NCI-H2196 (cell line): ENCODE results near the gene PTPRR.

Source experiments
- DNase-seq: peaks from one replicate; lab custom pipeline; 2025; ENCODE audit not compliant: unreplicated experiment; lab: John Stamatoyannopoulos, UW

PTPRR gene, protein sequence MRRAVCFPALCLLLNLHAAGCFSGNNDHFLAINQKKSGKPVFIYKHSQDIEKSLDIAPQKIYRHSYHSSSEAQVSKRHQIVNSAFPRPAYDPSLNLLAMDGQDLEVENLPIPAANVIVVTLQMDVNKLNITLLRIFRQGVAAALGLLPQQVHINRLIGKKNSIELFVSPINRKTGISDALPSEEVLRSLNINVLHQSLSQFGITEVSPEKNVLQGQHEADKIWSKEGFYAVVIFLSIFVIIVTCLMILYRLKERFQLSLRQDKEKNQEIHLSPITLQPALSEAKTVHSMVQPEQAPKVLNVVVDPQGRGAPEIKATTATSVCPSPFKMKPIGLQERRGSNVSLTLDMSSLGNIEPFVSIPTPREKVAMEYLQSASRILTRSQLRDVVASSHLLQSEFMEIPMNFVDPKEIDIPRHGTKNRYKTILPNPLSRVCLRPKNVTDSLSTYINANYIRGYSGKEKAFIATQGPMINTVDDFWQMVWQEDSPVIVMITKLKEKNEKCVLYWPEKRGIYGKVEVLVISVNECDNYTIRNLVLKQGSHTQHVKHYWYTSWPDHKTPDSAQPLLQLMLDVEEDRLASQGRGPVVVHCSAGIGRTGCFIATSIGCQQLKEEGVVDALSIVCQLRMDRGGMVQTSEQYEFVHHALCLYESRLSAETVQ

DNA sequence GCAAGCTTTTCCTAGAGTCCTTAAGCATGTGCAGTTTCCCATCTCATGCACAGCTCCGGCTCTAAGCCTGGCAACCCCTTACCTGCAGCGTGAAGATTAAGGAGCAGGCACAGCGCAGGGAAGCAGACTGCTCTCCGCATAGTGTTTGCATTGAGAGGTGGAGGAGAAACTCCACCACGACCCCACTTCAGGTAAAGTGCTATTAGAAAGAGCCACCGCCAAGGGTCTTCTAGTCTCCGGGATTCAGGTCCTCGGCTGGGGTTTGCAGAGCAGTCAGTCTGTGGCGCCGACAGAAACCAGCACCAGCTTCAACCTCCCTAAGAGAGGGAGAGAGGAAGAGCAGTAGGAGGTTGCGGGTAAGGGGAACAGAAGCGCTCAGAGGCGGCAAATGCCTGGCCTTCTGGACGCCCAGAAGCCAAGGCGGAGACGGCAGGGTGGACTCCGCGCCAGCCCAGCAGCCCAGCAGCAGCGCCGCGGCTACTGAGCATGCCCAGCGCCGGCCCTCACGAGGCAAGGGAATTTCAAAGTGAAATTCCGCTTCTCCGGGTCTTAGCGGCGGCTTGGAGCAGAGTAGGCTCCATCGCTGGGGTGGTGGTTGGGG, at the start of gene PTPRR:
PTPRR (minus strand) TSS at position 488 of the 601 bp plus-strand sequence; CDS start at position 140, 348 bp downstream.
- DNase-seq = no peak

DNA sequence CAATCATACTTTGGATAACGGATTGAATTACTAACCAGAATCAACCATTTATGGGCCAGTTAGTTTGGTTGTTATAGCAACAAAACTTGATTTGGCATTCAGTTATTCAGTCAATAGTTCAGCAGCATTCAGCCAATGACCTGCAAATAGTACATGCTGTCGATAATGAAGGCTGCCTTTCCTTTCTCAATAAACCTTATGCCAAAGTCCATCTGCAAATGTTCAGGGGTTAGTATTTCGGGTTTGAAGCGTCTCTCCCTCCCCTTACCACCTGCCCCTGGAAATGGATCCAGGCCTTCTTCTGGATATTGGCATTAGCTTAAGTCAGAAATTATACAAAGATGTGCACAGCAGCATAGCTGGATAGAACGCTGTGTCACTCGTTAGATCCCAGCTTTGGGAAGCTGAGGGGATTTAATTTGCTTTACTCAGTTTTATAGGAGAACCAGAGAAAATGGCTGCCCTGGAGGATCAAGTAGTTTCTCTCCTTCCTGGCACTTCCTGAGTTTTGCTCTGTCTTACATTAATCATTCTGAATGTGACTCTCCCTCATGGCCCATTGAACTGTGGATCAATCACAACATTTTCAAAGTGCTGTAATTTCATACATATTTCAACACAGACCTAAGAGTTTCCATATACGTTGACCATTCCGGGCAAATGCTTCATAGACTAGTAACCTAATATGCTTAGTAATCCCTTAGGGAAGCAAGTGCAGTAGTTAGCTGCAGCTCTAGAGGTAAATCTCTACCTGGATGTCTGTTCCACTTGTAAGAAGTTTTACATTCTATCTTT, 46.7 kb upstream of the PTPRR start:
- no peak for DNase-seq

DNA sequence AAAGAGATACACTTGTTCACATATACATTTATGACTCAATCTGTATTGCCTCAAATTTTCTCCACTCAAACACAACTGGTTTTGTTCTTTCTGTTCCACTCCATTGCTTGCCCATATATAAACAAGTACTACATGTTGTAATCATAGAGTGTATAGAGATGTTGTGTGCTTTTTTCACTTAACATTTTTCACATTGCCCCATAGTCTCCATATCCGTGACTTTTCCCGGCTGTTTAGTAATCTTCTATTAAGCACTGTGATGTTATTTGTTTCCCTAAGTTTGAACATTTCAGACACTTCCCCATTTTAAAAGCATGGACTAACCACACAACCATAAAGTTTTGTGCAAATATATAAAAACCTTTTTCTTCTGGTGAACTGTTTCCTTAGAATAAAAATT, 45.5 kb upstream of the PTPRR start:
- no peak for DNase-seq

DNA sequence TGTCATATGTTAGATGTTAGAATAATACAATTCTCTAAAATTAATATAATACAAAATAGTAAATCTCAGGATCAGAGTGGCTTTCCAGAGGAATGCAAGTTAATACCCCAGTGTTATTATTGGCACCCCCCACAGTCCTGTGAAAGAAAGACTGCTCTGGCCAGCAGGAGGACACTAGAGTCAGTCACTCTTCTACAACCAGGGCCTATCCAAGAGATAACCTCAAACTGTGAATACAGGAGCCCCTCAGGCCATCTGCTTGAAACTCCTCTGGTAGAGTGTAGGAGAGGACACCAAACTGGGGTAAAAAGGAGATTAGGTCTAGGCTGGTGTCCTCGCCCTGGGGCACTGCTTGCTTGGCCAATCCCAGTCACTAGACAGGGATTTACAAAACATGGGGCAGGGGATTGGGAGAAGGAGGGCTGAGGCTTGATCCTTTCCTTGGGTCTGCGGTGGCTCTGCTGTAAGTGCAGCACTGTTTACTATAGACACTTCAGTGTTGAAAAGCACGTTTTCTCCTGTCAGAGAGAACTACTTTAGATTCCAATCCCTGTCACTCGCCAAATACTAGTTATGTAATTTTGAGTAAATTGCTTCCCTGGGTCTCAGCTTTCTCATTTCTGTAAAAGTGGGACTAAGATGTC, 44.5 kb upstream of the PTPRR start:
- DNase-seq = no peak

DNA sequence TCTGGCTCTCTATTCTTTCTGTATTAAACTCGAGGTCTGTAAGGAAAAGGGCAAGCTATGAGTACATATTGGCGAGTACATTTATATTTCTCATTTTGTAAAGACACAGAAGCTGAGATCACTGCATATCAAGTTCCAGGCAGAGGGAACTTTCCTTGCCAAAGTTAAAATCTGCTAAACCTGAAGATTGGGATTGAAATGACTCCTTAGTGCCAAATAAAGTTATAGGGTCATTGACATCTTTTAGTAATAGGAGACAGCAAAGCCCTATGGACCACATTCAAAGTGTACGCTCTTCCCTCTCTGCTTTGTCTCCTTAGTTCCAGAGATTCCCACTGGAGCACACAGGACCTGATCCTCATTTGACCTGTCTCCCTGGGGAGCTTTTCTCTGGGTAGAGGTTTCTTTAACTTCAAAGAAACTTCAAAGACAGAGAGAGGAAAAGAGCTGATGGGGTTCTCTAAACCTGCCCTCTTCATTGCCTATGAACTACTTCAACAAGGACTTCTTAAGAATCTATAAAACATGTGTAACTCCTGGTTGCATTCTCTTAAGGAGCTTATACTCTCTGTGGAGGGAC, 42.6 kb upstream of the PTPRR start:
- no peak for DNase-seq

DNA sequence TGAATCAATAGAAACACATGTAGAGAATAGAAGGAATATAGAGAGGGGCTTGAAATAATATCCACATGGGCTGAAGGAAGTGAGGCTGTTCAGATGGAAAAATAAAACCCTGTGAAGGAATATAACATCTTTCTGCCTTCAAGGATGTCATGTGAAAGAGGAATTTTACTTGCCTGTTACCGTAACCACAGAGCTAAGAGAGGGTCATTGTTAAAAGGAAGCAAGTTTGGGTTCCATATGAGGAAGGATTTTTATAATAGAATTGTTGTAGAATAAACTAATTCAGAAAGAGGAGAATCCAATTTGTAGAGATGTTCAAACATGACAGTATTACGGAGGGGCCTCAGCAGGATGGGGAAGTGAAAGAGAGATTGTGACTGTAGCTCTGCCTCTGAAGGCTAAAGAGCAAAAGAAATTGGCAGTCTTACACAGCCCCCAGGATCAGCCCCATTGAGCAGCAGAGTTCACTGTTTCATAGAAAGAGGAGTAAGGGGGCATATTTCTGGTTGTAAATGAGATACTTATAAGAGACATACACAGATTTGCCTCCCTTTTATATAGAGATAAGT, 41.8 kb upstream of the PTPRR start:
- DNase-seq = no peak

DNA sequence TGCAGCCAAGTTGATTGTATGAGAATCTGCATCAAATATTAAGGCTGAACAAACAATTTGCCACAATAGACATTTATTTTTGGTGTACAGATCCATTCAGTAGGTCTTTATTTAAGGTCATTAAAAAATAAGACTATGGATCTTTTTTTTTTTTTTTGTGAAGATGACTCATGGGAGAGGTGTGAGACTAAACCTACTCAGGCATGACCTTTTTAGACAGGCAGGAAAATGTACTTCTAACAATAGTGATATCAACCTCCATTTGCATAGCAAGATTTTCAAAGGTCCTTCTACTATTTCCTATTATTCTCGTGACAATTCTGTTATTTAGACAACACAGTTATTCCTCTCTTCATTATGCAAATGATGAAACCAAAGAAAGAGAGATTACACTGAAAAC, 39.9 kb upstream of the PTPRR start:
- no peak for DNase-seq

DNA sequence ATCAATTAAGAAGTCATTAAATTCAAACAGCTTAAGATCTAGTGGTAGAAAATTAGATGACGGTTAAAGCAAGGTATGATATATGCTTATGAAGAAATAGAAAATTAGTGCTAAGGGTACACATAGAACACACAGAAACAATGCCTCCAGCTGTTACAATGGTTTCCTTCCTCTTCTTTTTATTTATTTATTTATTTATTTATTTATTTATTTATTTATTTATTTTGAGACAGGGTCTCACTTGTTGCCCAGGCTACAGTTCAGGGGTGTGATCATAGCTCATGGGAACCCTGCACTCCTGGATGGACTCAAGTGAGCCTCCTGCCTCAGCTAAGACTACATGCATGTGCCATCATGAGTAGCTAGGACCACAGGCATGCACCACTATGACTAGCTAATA, 34.9 kb upstream of the PTPRR start:
- no peak for DNase-seq

DNA sequence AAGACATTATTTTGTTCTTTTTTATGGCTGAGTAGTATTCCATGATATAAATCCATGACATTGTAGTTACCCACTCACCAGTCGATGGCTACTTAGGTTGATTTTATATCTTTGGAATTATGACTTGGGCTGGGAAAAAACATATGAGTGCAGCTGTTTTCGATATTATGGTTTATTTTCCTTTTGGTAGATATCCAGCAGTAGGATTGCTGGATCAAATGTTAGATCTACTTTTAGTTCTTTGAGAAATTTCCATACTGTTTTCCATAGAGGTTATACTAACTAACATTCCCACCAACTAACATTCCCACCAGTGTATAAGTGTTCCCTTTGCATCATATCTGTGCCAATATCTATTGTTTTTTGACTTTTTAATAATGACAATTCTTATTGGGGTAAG, 29.9 kb upstream of the PTPRR start:
- no peak for DNase-seq

DNA sequence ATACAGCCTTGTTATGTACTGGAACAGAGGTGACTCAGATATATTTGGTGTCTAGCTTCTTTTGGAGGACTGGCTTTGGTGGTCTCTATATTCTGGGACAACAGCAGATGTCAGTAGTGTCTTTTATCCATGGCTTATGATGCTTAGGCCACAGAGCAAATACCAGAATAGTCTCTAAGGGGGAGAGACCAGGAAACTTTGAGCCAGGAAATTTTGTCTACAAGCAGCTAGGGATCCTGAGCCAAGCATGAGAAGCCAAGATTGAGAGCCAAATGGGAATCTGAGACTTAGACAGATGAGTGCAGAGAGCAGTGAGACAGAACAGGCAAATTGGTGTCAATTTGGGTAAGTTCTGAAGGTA, 28.4 kb upstream of the PTPRR start:
- no peak for DNase-seq

DNA sequence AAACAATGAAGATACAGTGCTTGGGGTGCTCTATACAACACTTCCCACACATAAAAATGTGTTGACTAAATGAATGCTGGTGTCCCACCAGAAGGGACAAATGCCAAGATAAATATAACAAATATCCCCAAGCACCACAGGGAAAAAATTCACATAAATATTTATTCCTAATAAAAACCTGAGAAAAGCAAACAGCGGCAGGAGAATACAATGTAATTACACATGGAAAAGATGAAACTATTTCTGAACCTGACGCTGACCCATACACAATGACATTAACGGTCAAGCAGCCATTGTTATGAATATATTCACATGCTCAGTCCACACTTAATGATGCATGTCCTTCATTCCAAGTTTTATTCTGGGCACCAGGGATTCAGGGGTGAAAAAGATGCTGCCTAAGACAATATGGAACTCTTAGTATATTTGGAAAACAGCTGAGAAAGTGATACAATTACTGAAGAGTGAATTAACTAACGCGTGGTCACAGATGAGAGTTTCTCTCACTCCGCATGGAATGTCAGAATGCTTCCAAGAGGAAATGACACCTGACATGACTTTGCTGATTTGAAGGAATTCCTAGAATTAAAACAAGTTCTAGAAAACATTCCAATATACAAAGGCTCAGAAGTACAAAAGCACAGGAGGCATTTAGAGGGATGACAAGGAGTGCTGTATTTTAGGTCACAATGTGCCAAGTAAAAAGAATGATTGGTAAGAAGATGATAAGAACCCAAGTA, 27.9 kb upstream of the PTPRR start:
- no peak for DNase-seq

DNA sequence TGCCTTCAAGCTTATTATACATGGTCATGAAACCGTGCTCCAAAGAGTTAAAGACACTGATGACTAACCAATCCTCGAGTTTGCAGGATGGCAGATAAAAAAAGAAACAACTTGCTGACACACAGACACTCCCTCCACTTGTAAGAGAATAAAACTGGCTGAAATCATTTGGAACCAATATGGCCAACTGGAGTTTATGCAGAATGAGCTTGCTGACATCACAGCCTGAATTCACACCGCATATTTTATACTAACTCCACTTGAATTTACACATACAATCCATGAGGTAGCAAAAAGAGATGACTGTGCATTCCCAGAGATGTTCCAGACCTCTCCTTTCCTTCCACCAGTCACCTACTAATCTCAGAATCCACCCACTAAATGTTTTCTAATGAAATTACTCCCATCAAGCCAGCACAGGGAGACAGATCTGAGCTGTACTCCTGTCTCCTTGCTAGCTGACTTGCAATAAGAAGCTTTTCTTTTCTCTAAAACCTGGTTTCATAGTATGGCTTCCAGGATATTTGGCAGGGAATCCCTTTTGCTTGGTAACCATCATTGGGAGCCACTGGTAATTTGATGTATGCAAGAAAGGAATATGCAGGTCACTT, 15.8 kb upstream of the PTPRR start:
- DNase-seq = no peak

DNA sequence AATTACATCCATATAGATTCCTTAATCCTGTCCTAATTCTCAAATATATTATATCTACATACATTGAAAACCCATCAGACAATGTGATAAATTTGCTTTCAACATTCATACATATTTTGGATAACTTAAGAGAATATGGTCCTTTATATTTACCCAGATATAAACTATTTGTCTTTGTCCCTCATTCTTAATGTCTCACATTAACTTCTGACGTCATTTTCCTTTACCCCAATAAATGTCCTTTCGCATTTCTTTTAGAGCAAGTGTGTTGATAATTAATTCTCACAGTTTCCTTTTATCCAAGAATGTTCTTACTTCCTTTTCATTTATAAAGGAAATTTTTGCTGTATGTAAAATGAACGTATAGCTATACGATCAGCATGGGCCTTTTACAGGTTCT, 12.6 kb upstream of the PTPRR start:
- DNase-seq = no peak

DNA sequence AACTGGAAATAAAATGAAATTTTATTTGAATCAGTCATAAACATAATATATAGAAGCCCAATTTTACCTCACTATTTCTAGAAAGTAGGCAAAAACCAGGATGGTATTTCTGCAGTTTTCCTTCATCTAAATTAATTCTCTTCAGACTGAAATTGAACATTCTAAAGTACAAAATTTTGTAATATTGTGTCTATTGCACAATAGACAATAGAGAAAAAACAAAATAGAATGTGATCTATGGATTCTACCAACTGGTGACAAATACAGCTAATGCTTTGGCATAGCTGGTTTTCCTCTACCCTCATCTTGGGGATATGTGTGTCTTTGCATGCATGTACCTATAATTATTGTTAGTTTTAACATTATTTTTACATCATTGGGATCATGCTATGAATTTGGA, 8.5 kb upstream of the PTPRR start:
- DNase-seq = no peak

DNA sequence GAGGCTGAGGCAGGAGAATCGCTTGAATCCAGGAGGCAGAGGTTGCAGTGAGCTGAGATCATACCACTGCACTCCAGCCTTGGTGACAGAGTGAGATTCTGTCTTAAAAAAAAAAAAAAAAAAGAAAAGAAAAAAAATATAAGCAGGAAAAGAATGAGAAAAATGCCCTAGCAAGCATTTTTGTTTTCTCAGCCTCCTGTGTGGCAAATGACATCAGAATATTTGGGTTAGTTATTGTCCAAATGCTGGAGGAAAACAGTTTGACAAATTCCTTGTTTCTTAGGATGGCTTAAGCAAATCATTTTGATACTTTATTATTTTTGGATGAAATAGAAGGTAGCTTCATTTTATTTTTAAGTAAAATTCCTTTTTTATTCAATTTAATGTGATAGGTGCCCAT, 7.5 kb upstream of the PTPRR start:
- DNase-seq = no peak

DNA sequence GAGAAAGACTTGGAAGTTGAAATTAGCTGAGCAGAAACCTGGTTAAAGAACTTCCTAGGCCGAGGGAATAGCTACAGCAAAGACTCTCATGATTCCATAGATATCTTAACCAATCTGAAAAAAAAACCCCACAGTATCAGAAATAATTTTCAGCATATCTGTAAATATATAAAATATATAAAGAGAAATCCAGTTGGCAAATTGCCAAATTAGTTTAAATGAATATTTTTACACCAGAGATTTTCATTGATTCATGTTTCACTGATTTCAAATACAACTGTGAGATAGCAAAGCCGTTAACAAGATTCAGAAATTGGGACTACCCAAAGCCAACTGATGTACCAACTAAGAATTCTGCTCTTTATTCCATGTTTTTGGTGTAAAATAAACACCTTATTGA, 6.8 kb upstream of the PTPRR start:
- no peak for DNase-seq

DNA sequence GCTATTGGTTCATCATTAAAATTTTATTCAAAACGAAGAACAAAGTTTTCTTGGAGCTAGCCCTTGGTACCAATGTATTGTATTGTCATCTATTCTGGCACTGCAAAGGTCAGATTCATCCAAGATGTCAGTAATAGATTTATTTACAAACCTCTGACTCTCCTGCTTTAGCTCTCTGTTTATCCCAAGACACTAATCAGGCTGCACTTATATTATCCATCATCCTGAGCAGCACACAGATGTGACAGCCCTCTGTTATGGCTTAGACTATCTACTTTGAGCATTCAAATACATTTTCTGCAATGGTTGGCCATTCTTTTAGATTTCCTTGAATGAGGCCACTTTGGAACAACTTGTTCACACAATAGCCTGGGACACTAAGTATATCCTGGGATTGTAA, 5.0 kb upstream of the PTPRR start:
- DNase-seq = no peak

DNA sequence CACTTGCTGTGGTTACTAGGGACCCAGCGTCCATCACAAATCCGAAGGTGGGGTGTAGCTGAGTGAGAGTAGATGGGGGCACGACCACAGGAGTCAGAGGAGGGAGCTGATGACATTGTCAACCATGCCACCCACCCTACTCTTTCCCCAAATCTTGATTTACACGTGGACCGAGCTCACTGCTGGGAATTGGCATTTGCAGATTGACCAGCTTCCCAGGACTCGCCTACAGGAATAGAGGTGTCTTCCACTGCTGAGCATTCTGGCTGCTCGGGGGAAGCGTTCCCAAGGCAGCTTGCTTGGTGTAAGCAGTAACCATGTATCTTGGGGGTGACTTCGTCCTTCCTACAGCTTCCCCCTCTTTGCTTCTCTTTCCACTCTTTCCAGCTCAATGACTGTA, 353 bp upstream of the PTPRR start:
- DNase-seq = no peak

DNA sequence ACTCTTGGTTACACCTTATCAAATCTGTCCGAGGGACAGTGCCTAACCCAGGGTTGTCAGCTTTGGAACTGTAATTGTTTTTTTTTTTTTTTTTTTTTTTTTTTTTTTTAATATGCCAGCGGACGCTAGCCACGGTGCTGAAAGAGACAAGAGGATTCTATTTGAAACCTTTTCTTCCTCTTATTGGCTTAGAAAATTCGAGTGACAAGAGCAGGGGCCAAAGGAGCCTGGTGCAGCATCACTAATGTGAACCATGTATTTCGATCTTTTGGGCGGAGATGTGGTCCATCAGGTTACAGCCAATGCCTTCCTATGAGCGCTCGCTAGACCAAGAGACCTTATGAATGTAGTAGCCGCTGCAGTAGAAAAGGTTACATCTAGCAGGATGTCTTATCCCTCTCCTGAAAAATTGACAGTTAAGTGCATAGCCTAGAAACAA, 922 bp downstream of the PTPRR start:
- no peak for DNase-seq
